ENCODE measurements around the gene DNAH17.

DNAH17 gene

DNA sequence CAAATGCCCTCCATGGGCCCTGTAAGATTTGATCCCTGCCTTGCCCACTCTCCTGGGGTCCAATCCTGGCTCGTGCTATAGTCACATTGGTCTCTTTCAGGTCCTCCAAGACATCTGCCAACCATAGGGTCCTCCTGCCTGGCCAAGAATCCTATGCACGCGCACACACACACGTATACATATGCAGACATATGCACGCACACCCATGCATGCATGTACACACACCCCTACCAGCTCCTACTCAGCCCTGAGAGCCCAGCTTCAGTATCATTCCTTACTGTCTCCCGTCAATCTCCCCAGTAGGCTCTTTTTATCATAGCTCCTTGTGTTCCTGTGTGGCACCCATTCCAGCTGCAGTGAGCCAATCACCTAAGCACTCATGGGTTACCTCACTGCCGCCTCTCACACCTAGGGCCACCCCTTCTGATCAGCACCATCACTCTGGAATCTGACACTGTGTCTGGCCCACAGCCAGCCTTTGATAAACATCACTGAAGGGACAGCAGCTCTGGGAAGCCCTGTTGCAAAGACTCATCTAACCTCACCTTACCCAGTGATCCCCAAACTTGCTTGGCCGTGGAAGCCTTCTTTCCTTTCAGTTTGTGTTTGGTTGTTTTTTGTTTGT lies 7.9 kb upstream of the DNAH17 start:
- Histone ChIP-seq H3K4me1 (ENCODE audit: insufficient read depth, poor library complexity, severe bottlenecking) (peaks cover 3% of the 10 kb centered on the region), H3K27ac (ENCODE audit: poor library complexity, severe bottlenecking) (no peak overlapping the region), H3K27me3 (ENCODE audit: insufficient read depth, poor library complexity, severe bottlenecking) (no peaks in the 10 kb centered on the region), H3K9me3 (ENCODE audit: severe bottlenecking) (no peaks in the 10 kb centered on the region), H3K36me3 (ENCODE audit: low read depth) (no peaks in the 10 kb centered on the region), H3K4me3 (ENCODE audit: severe bottlenecking) (no peak overlapping the region)
- TF ChIP-seq, protein P1, sequence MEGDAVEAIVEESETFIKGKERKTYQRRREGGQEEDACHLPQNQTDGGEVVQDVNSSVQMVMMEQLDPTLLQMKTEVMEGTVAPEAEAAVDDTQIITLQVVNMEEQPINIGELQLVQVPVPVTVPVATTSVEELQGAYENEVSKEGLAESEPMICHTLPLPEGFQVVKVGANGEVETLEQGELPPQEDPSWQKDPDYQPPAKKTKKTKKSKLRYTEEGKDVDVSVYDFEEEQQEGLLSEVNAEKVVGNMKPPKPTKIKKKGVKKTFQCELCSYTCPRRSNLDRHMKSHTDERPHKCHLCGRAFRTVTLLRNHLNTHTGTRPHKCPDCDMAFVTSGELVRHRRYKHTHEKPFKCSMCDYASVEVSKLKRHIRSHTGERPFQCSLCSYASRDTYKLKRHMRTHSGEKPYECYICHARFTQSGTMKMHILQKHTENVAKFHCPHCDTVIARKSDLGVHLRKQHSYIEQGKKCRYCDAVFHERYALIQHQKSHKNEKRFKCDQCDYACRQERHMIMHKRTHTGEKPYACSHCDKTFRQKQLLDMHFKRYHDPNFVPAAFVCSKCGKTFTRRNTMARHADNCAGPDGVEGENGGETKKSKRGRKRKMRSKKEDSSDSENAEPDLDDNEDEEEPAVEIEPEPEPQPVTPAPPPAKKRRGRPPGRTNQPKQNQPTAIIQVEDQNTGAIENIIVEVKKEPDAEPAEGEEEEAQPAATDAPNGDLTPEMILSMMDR (IDR thresholded peaks at IDR 0.05; ENCODE audit: poor library complexity, severe bottlenecking), result no peak
- DNase-seq (ENCODE audit: low spot score) (no peak), ATAC-seq (ENCODE audit: low read depth) (no peak)

DNA sequence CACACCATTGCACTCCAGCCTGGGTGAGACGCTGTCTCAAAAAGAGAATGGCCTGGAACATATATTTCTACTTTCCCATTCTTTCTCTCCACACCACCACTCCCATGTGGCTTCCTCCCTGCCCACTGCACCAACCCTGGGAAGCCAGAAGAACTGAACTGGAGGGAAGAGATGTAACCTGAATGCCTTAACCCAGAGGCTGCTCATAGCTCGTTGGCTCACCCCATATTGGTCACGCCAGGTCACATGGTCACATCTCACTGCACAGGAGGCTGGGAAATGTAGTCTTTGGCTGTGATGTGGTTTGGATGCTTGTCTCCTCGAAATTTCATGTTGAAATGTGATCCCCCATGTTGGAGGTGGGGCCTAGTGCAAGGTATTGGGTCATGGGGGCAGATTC lies 5.9 kb upstream of the DNAH17 start:
- Histone ChIP-seq H3K9me3 (ENCODE audit: severe bottlenecking) (no peaks in the 10 kb centered on the region), H3K27me3 (ENCODE audit: insufficient read depth, poor library complexity, severe bottlenecking) (no peaks in the 10 kb centered on the region), H3K4me3 (ENCODE audit: severe bottlenecking) (no peak overlapping the region), H3K36me3 (ENCODE audit: low read depth) (no peaks in the 10 kb centered on the region), H3K4me1 (ENCODE audit: insufficient read depth, poor library complexity, severe bottlenecking) (no peaks in the 10 kb centered on the region), H3K27ac (ENCODE audit: poor library complexity, severe bottlenecking) (no peak overlapping the region)
- TF ChIP-seq, protein P1 (IDR thresholded peaks at IDR 0.05; ENCODE audit: poor library complexity, severe bottlenecking), result no peak
- DNase-seq (ENCODE audit: low spot score) (peak; percentile 29), ATAC-seq (ENCODE audit: low read depth) (peak; percentile 48; the same call in 2 of the 3 replicates)

DNA sequence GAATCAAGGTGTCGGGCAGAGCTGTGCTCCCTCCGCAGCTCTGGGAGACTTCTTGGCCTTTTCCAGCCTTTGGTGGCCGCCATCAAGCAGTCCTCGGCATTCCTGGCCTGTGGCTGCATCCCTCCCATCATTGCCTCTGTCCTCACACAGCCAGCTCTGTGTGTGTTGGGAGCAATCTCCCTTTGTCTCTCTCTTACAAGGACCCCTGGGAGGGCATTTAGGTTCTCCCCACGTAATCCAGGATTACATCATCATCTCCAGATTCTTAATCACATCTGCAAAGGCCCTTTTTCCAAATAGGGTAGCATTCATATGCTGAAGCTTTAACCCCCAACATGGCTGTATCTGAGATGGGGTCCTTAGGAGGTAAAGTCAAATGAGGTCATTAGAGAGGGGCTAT lies 4.1 kb upstream of the DNAH17 start:
- H3K9me3 ChIP-seq (ENCODE audit: severe bottlenecking), result no peaks in the 10 kb centered on the region
- no peak for DNase-seq (ENCODE audit: low spot score)
- no peak overlapping the region for H3K4me3 ChIP-seq (ENCODE audit: severe bottlenecking)
- H3K36me3 ChIP-seq (ENCODE audit: low read depth), result no peaks in the 10 kb centered on the region
- TF ChIP-seq, protein P1 (IDR thresholded peaks at IDR 0.05; ENCODE audit: poor library complexity, severe bottlenecking), result no peak
- no peak for ATAC-seq (ENCODE audit: low read depth)
- H3K27me3 ChIP-seq (ENCODE audit: insufficient read depth, poor library complexity, severe bottlenecking), result no peaks in the 10 kb centered on the region
- no peak overlapping the region for H3K27ac ChIP-seq (ENCODE audit: poor library complexity, severe bottlenecking)
- no peaks in the 10 kb centered on the region for H3K4me1 ChIP-seq (ENCODE audit: insufficient read depth, poor library complexity, severe bottlenecking)

DNA sequence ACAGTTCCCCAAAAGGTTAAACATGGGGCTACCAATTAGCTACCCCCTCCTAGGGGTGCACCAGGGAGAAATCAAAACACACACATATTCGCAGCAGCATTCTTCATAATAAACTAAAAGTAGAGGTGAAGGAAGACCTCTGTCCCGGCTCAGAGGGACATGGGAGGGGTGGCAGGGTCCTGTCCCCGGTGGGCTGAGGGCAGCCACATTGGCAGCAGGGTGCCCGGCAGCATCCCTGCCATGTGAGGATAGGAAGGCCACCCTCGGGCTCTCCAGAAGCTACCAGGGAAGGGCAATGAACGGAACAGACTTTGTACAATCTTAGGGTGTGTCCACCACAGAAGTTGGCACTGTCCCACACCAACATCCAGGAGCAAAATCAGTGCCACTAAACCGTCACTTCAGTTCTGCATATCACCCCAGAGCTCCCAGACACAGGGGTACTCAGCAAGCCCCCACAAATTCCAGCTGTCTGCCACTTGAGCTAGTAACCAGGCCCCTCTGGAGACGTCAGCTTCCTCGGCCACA lies 3.1 kb upstream of the DNAH17 start:
- H3K27ac ChIP-seq (ENCODE audit: poor library complexity, severe bottlenecking), result no peak overlapping the region
- no peaks in the 10 kb centered on the region for H3K4me1 ChIP-seq (ENCODE audit: insufficient read depth, poor library complexity, severe bottlenecking)
- H3K27me3 ChIP-seq (ENCODE audit: insufficient read depth, poor library complexity, severe bottlenecking), result no peaks in the 10 kb centered on the region
- H3K9me3 ChIP-seq (ENCODE audit: severe bottlenecking), result no peaks in the 10 kb centered on the region
- H3K4me3 ChIP-seq (ENCODE audit: severe bottlenecking), result no peak overlapping the region
- no peaks in the 10 kb centered on the region for H3K36me3 ChIP-seq (ENCODE audit: low read depth)
- no peak for ATAC-seq (ENCODE audit: low read depth)
- TF ChIP-seq, protein P1 (IDR thresholded peaks at IDR 0.05; ENCODE audit: poor library complexity, severe bottlenecking), result no peak
- no peak for DNase-seq (ENCODE audit: low spot score)

DNA sequence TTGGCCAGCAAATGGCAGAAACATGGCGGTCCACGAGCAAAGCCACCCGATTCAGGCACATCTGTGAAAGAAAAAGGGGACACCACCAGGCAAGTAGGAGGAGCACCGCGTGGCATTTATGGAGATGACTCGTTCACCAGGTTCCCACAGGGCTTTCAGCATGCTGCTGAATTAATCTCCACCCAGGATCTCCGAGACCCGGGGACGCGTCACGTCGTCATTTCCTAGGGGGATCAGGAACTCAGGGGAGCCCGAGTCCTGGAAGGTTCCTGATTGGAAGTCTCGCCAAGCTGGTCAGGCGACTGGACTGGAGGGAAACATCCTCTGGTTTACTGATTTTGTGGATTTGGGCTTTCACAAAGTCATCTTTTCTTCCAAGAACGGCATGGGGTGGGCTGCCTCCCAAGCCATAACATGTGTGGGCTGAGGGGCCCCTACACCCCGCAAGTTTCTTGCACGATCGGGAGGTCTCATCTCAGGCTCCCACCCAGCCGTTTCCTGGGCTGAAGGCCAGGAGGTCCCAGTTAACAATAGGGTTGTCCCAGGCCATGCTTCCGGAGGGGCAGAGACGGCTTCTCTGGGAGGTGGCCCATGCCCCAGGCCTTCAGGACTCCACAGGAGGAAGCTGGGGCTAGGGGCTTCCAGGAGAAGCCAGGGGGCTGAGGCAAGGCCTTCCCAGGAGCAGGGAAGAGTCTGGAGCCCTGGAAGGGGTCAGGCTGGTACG lies 645 bp downstream of the DNAH17 start:
- ATAC-seq (ENCODE audit: low read depth) (no peak), DNase-seq (ENCODE audit: low spot score) (no peak)
- Histone ChIP-seq H3K4me1 (ENCODE audit: insufficient read depth, poor library complexity, severe bottlenecking) (no peaks in the 10 kb centered on the region), H3K36me3 (ENCODE audit: low read depth) (no peaks in the 10 kb centered on the region), H3K4me3 (ENCODE audit: severe bottlenecking) (no peak overlapping the region), H3K27ac (ENCODE audit: poor library complexity, severe bottlenecking) (no peak overlapping the region), H3K27me3 (ENCODE audit: insufficient read depth, poor library complexity, severe bottlenecking) (no peaks in the 10 kb centered on the region), H3K9me3 (ENCODE audit: severe bottlenecking) (no peaks in the 10 kb centered on the region)
- TF ChIP-seq, protein P1 (IDR thresholded peaks at IDR 0.05; ENCODE audit: poor library complexity, severe bottlenecking), result no peak

All from RWPE2 (cell line).